Neuronal stem cell (in vitro differentiated cells): ENCODE measurements around the gene TKTL1.

Source experiments
- DNase-seq: peaks from one replicate; pipeline ENCODE4 v3.0.0-alpha.2; 2013; ENCODE audit warnings: low spot score
- H2AFZ ChIP-seq: one replicate; pipeline ENCODE4 v1.6.1; 2013; ENCODE audit warnings: mild to moderate bottlenecking, low read length, inconsistent platforms
- H2AK5ac ChIP-seq: 2 replicates; pipeline ENCODE4 v1.6.1; 2013; ENCODE audit warnings: low read depth, mild to moderate bottlenecking, inconsistent platforms, low read length, moderate library complexity, mixed read lengths
- H2BK120ac ChIP-seq: 2 replicates; pipeline ENCODE4 v1.6.1; 2013; ENCODE audit warnings: low read depth, mild to moderate bottlenecking, inconsistent platforms, low read length, moderate library complexity, mixed read lengths
- H2BK12ac ChIP-seq: one replicate; pipeline ENCODE4 v1.6.1; 2013; ENCODE audit warnings: low read length, inconsistent platforms
- H2BK15ac ChIP-seq: 2 replicates; pipeline ENCODE4 v1.6.1; 2013; ENCODE audit warnings: mild to moderate bottlenecking, low read length, inconsistent platforms, mixed read lengths
- H2BK5ac ChIP-seq: one replicate; pipeline ENCODE4 v1.6.1; 2013; ENCODE audit warnings: inconsistent platforms, mild to moderate bottlenecking, low read length, moderate library complexity
- H3K14ac ChIP-seq: one replicate; pipeline ENCODE4 v1.6.1; 2013; ENCODE audit warnings: low read length, inconsistent platforms
- H3K18ac ChIP-seq: 2 replicates; pipeline ENCODE4 v1.6.1; 2013; ENCODE audit warnings: low read length, inconsistent platforms
- H3K23ac ChIP-seq: 2 replicates; pipeline ENCODE4 v1.6.1; 2013; ENCODE audit warnings: low read depth, mild to moderate bottlenecking, mixed read lengths, low read length, inconsistent platforms; ENCODE audit not compliant: poor library complexity
- H3K27ac ChIP-seq: replicated peaks from 3 replicates; pipeline ENCODE4 v1.5.1; 2013; ENCODE audit warnings: low read length, inconsistent platforms
- H3K27me3 ChIP-seq, 3 experiments: 2 replicates each; pipeline ENCODE4 v1.6.1; 2013; ENCODE audit warnings: low read length in 3 of 3, mild to moderate bottlenecking in 2 of 3, inconsistent platforms in 1 of 3, low read depth in 1 of 3, mixed read lengths in 1 of 3, moderate library complexity in 1 of 3; ENCODE audit not compliant: control insufficient read depth in 3 of 3, insufficient read depth in 3 of 3
- H3K36me3 ChIP-seq, 2 donors: replicated peaks in 1 of 2; 2 replicates each; pipeline ENCODE4 v1.6.1; 2013; ENCODE audit warnings: low read length in 2 of 2; ENCODE audit not compliant: control insufficient read depth in 2 of 2, insufficient read depth in 2 of 2
- H3K4ac ChIP-seq: 2 replicates; pipeline ENCODE4 v1.6.1; 2013; ENCODE audit warnings: inconsistent platforms, mild to moderate bottlenecking, low read length, moderate library complexity
- H3K4me1 ChIP-seq, 2 donors: 1 replicate in 1 of 2; 2 replicates in 1 of 2; pipeline ENCODE4 v1.6.1; 2013; ENCODE audit warnings: low read length in 2 of 2, low read depth in 1 of 2; ENCODE audit not compliant: control insufficient read depth in 2 of 2, insufficient read depth in 1 of 2
- H3K4me2 ChIP-seq: one replicate; pipeline ENCODE4 v1.6.1; 2013; ENCODE audit warnings: mild to moderate bottlenecking, low read length, inconsistent platforms; ENCODE audit not compliant: insufficient read depth, poor library complexity, severe bottlenecking
- H3K4me3 ChIP-seq, 2 donors: 2 replicates each; pipeline ENCODE4 v1.5.1; 2013; ENCODE audit warnings: low read length in 2 of 2, mild to moderate bottlenecking in 2 of 2, inconsistent platforms in 1 of 2, moderate library complexity in 1 of 2
- H3K79me1 ChIP-seq: one replicate; pipeline ENCODE4 v1.6.1; 2013; ENCODE audit warnings: low read depth, mild to moderate bottlenecking, inconsistent platforms, low read length, moderate library complexity
- H3K9ac ChIP-seq: one replicate; pipeline ENCODE4 v1.6.1; 2013; ENCODE audit warnings: mild to moderate bottlenecking, low read depth, low read length, inconsistent platforms; ENCODE audit not compliant: poor library complexity
- H3K9me3 ChIP-seq, 2 donors: replicated peaks in 1 of 2; 2 replicates each; pipeline versions ENCODE3 to v1.6.1; 2013; ENCODE audit warnings: low read length in 2 of 2, mild to moderate bottlenecking in 2 of 2, inconsistent platforms in 1 of 2, low read depth in 1 of 2, mixed read lengths in 1 of 2, moderate library complexity in 1 of 2; ENCODE audit not compliant: control insufficient read depth in 2 of 2, insufficient read depth in 1 of 2
- H4K8ac ChIP-seq: one replicate; pipeline ENCODE4 v1.6.1; 2013; ENCODE audit warnings: low read depth, mild to moderate bottlenecking, inconsistent platforms, low read length, moderate library complexity
- H4K91ac ChIP-seq: one replicate; pipeline ENCODE4 v1.6.1; 2013; ENCODE audit warnings: low read length, low read depth, mild to moderate bottlenecking, inconsistent platforms; ENCODE audit not compliant: poor library complexity
- WGBS, 2 donors: extraction: QIAGEN DNeasy Blood & Tissue Kit; methylation state at CpG; one replicate each; pipeline ENCODE4 v1.1.7; 2013; ENCODE audit warnings: missing lambda C conversion rate in 2 of 2, mixed read lengths in 1 of 2; ENCODE audit not compliant: insufficient read length in 2 of 2, insufficient replicate concordance in 1 of 2; ENCODE audit errors: extremely low coverage in 2 of 2; 5-methylcytosine and 5-hydroxymethylcytosine counted together

The TKTL1 gene

DNA sequence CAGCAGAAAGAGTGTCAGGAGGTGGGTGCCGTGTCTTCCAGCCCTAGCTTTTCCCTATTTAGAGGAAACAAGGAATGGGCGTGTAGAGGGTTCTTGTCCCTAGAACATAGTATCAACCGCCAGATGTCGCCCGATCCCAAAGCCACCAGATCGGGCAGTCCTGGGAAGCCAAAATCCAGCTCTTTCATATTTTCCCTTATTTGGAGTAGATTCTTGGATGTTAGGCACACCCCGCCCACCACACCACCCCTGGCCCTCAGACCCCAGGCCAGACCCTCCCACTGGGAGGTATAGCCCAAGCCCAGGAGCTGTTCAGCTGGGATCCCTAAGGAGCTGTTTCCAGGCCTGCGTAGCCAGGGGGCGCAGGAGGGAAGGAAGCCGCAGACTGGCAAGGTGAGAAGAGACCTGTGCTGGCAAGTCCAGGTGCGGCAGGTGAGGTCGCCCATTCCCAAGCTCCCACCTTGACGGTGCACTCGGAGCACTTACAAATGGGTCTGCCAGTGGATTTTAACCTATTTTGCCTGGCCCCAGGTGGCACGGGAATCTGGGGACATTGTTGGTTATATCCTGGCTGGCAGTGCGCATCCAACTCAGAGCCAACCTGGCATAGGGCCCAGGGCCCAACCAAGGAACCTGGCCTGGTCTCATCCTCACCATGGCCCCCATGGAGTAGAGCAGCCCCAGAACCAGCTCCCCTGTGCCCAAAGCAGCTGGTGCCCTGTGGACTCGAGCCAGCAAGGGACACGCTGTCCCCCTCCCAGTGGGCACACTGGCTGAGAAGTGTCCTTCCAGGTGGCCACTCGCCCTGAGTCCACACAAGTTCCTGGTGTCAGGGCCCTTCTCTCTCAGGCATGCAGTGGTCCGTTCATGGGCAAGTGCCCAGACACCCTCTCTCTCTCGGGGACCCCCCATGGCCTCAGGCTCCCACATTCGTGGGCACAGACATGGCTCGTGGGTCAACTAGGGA is 78.0 kb downstream of the TKTL1 start:
- Histone ChIP-seq H3K36me3 (peaks cover 0 to 10% of the 10 kb centered on the region in 2 donors), H2BK15ac (peak overlapping the region; percentile 37), H2BK120ac (no peak overlapping the region), H3K4me3 (peak overlapping the region; percentile 15 to 71), H2AK5ac (peak overlapping the region; percentile 45), H4K91ac (no peak overlapping the region), H3K4me1 (peaks cover 8 to 13% of the 10 kb centered on the region in 2 donors), H3K23ac (no peak overlapping the region), H3K27me3 (no peaks in the 10 kb centered on the region), H3K18ac (peak overlapping the region; percentile 78), H3K9me3 (no peaks in the 10 kb centered on the region), H3K4me2 (peak overlapping the region; percentile 56), H3K27ac (no peak overlapping the region), H2AFZ (peak overlapping the region; percentile 43), H3K79me1 (peaks cover 5% of the 10 kb centered on the region), H3K4ac (no peak overlapping the region), H4K8ac (no peak overlapping the region), H2BK12ac (no peak overlapping the region), H3K14ac (no peak overlapping the region), H2BK5ac (no peak overlapping the region), H3K9ac (no peak overlapping the region)
- no peak for DNase-seq
- WGBS, 2 donors, result no CpG with 5 or more reads among the region's 23 CpGs

DNA sequence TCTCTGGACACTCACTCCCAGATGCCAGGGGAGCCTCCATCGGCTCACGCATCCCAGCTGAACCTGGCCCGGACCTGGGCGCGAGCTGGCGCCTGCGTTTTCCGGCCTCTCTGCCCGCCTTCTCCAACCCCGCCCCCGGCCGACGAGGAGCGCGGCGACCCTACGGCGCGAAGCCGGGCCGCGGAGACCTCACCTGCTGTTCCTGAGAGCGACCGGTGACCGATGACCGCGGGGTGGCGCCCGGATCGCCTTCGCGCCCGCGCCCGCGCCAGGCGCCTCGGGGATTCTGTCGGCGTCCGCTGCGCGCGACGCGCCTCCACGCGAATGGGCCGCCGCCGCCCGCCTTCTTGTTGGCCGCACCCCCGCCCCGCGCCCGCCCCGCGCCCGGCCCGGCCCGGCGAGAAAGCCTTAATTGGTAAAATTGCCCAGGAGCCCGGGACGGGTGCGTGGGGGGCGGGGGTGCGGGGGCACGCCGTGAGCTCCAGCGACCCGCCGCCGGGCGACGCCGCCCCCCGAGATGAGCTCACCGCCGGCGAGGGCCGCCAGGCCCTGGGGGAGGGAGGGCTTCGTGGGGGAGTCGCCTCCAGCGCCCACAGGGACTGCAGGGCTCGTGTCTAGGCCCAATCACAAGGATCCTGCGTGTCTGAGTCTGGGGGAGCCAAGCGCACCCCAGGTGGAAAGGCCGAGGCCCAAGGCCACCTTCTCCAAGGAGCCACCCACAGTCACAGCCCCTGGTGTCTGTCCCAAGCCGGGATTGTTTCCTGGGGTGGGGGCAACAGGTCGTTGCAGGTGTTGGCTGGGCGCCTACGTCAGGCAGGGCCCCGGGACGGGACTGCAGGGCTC is 78.9 kb downstream of the TKTL1 start, which contains the start of gene FLNA:
Gene FLNA (minus strand): TSS at position 322 of the 843 bp plus-strand sequence. CDS start 3,389 bp downstream, outside the sequence.
- DNase-seq, result no peak

DNA sequence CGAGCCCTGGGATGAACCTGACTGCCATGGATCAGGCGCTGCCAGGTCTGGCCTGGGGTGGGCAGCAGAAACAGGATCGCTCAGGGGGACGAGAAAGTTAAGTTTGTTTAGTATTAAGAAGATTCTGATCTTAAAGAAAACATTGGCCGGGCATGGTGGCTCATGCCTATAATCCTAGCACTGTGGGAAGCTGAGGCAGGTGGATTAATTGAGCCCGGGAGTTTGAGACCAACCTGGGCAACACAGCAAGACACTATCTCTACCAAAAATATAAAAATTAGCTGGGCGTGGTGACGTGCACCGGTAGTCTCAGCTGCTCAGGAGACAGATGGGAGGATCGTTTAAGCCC is 79.5 kb downstream of the TKTL1 start:
- no peak overlapping the region for H2BK5ac ChIP-seq
- H2BK12ac ChIP-seq, result no peak overlapping the region
- no peak overlapping the region for H4K91ac ChIP-seq
- peaks cover 0 to 1% of the 10 kb centered on the region in 2 donors for H3K36me3 ChIP-seq
- H3K9me3 ChIP-seq, result no peaks in the 10 kb centered on the region
- no peak overlapping the region for H4K8ac ChIP-seq
- no peak overlapping the region for H2BK15ac ChIP-seq
- no peak overlapping the region for H2AK5ac ChIP-seq
- H3K18ac ChIP-seq, result no peak overlapping the region
- H3K23ac ChIP-seq, result no peak overlapping the region
- no CpG with 5 or more reads among the region's 10 CpGs for WGBS, 2 donors
- H3K4me2 ChIP-seq, result no peak overlapping the region
- no peaks in the 10 kb centered on the region for H3K27me3 ChIP-seq
- H2AFZ ChIP-seq, result no peak overlapping the region
- no peak overlapping the region for H3K14ac ChIP-seq
- H3K4me1 ChIP-seq, result peaks cover 10 to 14% of the 10 kb centered on the region in 2 donors
- peaks cover 4% of the 10 kb centered on the region for H3K79me1 ChIP-seq
- H3K4ac ChIP-seq, result no peak overlapping the region
- DNase-seq, result no peak
- H2BK120ac ChIP-seq, result no peak overlapping the region
- H3K27ac ChIP-seq, result no peak overlapping the region
- no peak overlapping the region for H3K9ac ChIP-seq
- peak overlapping the region in 1 of 2 donors; percentile 47 for H3K4me3 ChIP-seq

More for the DNA sequence above, 78.9 kb downstream of the TKTL1 start, which contains the start of gene FLNA:
- H3K4ac ChIP-seq, result no peak within 1 kb of the TSS
- no peak within 1 kb of the TSS for H4K8ac ChIP-seq
- H3K23ac ChIP-seq, result no peak within 1 kb of the TSS
- peaks cover 0 to 4% of the 10 kb centered on the region in 2 donors for H3K36me3 ChIP-seq
- H3K27ac ChIP-seq, result no peak within 1 kb of the TSS
- H3K18ac ChIP-seq, result peak within 1 kb of the TSS; percentile 78
- H2BK5ac ChIP-seq, result no peak within 1 kb of the TSS
- peak within 1 kb of the TSS; percentile 45 for H2AK5ac ChIP-seq
- H3K4me2 ChIP-seq, result peak within 1 kb of the TSS; percentile 56
- no peak within 1 kb of the TSS for H3K14ac ChIP-seq
- peak within 1 kb of the TSS; percentile 15 to 71 for H3K4me3 ChIP-seq
- H4K91ac ChIP-seq, result no peak within 1 kb of the TSS
- no peaks in the 10 kb centered on the region for H3K27me3 ChIP-seq
- peak within 1 kb of the TSS; percentile 43 for H2AFZ ChIP-seq
- H2BK12ac ChIP-seq, result no peak within 1 kb of the TSS
- WGBS, 2 donors, result no CpG with 5 or more reads among the region's 95 CpGs
- no peaks in the 10 kb centered on the region for H3K9me3 ChIP-seq
- no peak within 1 kb of the TSS for H2BK120ac ChIP-seq
- peaks cover 4% of the 10 kb centered on the region for H3K79me1 ChIP-seq
- H2BK15ac ChIP-seq, result peak within 1 kb of the TSS; percentile 37
- H3K9ac ChIP-seq, result peak within 1 kb of the TSS; percentile 60
- peaks cover 8 to 13% of the 10 kb centered on the region in 2 donors for H3K4me1 ChIP-seq
